GM12801 (cell line): ENCODE measurements around the gene BCO2.

Source experiments
- CTCF ChIP-seq: IDR thresholded peaks from one replicate; pipeline ENCODE4 v1.5.1; 2011; ENCODE audit warnings: control low read depth; ENCODE audit not compliant: insufficient read length; ENCODE audit errors: extremely low read depth

The BCO2 gene

GRCh38 chr11:112162761-112163546 is 12.4 kb upstream of the BCO2 start:
- no peak for TF ChIP-seq CTCF

- no peak for TF ChIP-seq CTCF
Observed at GRCh38 chr11:112163875-112164685, 11.2 kb upstream of the BCO2 start, which contains the start of gene IL18. Gene IL18 (minus strand): TSS chr11:112164094. CDS start chr11:112155053, 9,041 bp downstream.

GRCh38 chr11:112165049-112165448 is 10.3 kb upstream of the BCO2 start:
- TF ChIP-seq CTCF = no peak

- TF ChIP-seq CTCF = no peak
Observed at GRCh38 chr11:112166562-112166961, 8.8 kb upstream of the BCO2 start.

- TF ChIP-seq CTCF = no peak
Observed at GRCh38 chr11:112167145-112167544, 8.2 kb upstream of the BCO2 start, which contains the start of gene TEX12. Gene TEX12 (plus strand): TSS chr11:112167372. CDS start chr11:112169269, 1,897 bp downstream.

- TF ChIP-seq CTCF = no peak
Observed at GRCh38 chr11:112172362-112172994, 2.8 kb upstream of the BCO2 start.

- no peak for TF ChIP-seq CTCF
Observed at GRCh38 chr11:112173152-112173551, 2.2 kb upstream of the BCO2 start.
